Inflammatory macrophage (primary cell): ENCODE measurements around the gene KLHL30.

Experiments
- DNase-seq, 2 donors: peaks; one replicate each; pipeline ENCODE4 v3.0.0-alpha.2; 2020 to 2022

KLHL30 gene

DNA sequence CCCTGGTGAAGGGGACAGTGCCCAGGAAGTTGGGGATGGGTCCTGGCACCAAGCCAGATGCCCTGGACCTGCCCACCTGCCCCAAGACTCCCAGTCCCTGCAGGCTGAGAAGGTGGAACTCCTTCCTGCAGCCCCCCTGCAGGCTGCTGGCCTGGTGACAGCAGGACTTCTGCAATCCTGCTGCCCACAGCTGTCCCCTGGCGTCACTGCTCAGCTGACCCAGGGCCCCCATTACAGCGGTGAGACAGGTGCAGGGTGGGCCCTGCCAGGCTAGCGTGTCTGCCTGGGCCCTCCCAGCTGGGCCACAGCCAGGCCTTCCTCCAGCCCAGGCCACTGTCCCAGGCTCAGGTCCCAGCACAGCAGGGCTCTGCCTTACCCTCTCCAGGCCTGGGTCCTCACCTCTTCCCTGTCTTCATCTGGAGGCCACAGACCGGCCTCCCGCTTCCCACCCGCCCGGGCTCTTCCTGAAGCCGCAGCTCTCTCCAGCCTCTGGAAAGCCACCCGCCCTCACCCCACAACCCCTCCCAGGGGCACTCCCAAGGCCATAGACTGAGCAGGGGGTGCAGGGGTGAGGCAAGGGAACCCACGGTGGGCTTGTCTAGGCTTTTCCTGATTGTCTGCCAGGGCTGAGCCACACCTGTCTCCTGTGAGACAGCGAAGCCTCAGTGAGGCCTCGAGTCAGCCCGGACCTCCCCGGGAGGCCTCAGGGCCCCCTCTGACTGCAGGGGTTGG is 11.5 kb downstream of the KLHL30 start:
- DNase-seq: no peak

DNA sequence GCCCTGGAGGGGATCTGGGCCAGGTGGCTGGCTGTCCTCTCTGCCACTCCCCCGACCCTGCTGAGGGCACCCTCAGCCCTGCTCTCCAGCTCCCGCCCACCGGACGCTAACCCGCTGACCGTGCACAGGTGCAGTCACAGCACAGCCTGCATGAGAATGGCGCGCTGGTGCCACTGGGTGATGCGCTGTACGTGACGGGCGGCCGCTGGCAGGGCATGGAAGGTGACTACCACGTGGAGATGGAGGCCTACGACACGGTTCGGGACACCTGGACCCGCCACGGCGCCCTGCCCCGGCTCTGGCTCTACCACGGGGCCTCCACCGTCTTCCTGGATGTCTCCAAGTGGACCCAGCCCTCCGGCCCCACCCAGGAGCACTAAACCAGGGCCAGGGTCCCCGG is 12.2 kb downstream of the KLHL30 start:
- DNase-seq: no peak

DNA sequence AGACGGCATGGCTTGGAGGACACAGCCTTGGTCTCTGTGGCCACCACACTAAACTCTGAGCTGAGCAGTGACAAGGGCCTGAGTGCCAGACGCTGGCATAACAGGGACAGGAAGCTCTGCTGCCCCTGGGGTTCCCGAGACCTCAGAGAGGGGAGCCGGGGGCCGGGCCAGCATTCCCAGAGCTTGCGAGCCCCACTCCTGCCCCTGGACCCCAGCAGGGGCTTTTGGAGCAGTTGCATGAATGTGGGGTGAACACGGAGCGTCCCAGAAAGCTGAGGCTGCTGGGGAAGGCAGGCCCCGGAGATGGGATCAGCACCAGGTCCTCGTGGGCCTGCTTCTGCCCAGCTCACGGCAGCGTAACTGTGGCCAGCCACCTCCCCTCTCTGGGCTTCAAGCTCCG is 12.7 kb downstream of the KLHL30 start:
- DNase-seq: no peak

- DNase-seq: no peak
These were observed 13.3 kb downstream of the KLHL30 start for GRCh38 chr2:238151628-238152235.

DNA sequence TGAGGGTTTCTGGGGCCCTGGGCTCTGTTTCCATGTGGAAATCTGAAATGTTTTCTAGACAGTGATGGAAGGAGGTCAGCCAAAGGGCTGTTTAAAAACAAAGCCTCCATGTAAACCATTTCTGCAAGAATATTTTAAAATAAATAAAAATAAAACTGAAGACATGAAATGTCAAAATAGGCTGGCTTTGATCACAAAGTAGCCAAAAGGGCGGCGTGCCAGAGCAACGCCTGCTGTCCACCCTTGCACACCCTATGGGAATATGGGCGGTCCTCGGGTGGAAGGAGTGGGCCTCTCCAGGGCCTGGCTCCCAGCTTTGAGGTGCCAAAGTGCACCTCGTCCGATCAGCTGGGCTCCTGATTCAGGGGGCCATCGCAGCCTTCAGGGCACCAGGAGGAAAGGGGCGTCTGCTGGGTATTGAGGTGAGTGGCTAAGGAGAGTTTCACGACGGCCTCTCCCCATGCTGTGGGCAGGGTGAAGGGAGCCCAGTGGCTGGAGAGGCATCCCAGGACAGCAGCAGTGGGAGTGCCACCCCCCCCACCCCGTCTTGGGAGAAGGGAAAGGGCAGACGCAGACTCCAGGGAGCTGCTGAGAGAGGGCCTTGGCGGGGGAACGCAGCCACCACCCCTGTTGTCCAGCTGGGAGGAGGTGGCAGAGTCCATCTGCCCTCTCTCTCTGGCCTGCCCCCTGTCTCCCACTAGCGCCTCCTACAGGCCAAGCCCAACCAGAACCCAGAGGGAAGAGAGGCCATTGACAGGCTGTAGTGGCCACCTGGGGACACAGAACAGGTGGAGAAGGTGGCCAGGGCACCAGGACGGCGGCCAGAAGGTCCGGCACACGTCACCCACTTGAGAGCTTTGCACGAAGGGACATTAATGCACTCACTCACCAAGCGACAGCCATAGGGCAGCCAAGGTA is 14.6 kb downstream of the KLHL30 start:
- no peak for DNase-seq

DNA sequence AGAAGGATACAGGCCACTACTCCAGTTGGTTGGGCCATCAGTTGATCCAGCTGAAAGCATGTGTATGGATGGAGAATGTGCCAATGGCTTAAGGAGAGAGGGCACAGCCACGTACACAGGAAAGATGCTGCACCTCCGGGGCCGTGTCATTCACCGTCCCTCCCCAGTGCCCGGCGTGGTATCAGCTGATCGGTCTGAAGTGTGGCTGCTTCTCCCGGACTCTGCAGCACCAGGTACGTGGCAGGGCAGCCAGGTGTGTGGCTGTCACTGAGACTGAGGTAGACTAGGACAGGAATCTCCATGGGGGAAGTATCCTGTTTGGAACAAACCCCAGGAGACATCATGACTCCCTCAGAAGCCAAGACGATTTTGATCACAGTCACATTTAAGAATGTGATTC is 16.1 kb downstream of the KLHL30 start:
- DNase-seq: no peak

GRCh38 chr2:238155051-238155760 is 16.7 kb downstream of the KLHL30 start:
- DNase-seq: no peak

DNA sequence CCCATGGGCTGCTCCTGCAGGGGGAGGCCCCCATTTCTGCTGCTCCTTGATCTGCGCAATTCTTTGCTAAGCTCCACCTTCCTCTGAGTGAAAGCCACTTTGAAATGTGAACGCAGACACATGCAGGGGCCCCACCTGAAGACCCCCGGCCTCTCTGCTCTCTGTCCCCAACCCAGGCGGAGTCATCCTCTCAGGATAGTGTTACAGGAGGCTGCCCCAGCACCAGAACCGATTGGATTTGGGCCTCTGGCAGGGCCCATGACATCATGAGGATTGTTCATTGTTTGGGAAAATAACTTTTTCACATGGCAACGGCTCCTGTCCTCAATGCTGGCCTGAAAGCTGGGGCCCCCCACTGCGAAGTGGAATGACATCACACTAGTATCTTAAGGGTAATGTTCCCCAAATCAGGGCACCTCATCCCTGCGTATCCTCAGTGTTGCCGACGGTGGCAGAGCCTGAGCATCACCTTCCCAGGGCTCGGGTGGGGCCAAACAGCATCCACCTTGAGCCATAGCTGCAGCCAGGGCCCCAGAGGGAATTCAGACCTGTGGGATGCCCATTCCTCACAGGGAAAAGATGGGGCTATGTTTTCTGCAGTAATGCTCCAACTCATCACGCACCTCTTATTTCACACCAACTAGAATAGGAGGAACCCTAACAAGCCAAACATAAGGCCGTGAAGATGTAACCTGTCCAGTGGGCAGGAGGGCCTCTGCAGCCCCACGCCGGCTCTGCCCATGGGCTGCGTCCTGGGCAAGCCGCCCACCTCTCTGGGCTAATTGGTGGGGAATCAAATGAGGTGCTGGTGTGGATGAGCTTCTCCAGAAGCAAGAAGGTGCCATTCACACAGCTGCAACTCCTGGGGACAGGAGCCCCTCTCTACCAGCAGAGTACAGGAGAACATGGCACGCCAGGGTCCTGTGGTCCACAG is 17.6 kb downstream of the KLHL30 start:
- DNase-seq: no peak

- DNase-seq: no peak
These were observed 19.1 kb downstream of the KLHL30 start for GRCh38 chr2:238157506-238158017.

DNA sequence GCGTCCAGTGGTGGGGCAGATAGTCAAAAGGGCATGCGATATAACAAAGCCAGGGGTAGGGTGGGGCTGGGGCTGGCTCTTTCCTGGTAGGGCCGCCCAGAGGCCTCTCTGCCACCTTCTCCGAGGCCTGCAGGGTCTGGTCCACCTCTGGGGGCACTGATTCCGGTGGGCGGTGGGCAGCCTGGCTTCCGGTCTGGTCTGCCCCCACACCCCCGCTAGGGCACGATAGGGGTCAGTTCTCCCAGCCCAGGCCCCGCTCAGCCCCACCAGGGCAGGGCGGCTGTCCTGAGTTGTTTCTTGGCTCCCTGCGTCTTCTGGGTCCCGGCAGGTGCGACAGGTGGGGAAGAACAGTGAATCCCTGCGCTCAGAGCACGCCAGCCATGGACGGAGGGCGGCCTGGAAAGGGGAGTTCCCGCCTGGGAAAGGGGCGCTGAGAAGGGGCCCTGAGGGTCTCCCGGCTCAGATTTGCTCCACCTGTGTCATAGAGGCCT is 19.6 kb downstream of the KLHL30 start:
- no peak for DNase-seq

- peak; percentile 22 to 30 for DNase-seq
These were observed 20.1 kb downstream of the KLHL30 start, which contains the start of gene ERFE for GRCh38 chr2:238158509-238159070. Gene ERFE (plus strand): TSS chr2:238158970. CDS start chr2:238159008, 38 bp downstream.

DNA sequence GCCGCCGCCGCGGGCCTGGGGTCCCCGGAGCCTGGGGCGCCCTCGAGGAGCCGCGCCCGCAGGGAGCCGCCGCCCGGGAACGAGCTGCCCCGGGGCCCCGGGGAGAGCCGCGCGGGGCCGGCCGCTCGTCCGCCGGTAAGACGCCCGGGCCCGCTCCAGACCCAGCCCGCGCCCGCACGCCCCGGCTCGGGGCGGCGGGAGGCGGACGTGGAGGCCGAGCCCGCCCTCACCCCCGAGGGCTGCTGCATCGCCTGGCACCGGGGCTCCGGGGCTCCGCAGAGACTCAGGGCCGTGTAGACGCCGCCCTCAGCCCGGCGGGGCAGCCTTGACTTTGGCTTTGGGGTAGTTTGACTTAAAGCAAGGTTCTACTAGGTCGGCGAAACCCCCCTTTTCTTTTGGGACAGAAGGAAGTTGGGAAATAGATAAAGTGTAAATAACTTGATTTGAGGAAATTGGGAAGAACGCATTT is 20.6 kb downstream of the KLHL30 start:
- peak in 1 of 2 donors; percentile 14 for DNase-seq

GRCh38 chr2:238159661-238160205 is 21.3 kb downstream of the KLHL30 start:
- DNase-seq: no peak

- no peak for DNase-seq
These were observed 22.0 kb downstream of the KLHL30 start for GRCh38 chr2:238160206-238161129.

- DNase-seq: no peak
These were observed 23.0 kb downstream of the KLHL30 start for GRCh38 chr2:238161291-238162051.

DNA sequence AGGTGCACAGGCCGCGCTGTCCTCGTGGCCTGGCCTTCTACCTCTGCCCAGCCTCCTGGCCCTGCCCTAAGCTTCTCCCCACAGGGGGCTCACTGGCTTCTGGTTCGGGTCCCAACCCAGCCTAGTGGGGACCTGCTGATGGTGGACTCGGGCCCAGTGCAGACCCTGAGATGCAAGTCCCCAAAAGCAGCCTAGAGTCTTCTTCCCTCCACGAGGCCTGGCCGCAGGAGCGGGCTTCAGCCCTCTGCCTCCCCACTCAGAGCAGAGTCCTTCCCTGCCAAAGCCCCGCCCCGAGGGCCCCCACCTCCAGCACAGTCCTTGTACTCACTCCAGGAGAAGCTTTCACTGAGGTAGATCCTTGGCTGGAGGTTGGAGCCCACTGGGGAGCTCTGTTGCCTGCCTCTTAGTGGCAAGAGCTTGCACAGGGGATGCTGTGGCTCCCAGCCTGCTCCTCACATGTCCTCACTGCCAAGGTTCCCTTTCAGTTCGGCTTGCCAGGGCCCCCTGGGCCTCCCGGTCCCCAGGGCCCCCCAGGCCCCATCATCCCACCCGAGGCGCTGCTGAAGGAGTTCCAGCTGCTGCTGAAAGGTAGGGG is 23.9 kb downstream of the KLHL30 start:
- no peak for DNase-seq

DNA sequence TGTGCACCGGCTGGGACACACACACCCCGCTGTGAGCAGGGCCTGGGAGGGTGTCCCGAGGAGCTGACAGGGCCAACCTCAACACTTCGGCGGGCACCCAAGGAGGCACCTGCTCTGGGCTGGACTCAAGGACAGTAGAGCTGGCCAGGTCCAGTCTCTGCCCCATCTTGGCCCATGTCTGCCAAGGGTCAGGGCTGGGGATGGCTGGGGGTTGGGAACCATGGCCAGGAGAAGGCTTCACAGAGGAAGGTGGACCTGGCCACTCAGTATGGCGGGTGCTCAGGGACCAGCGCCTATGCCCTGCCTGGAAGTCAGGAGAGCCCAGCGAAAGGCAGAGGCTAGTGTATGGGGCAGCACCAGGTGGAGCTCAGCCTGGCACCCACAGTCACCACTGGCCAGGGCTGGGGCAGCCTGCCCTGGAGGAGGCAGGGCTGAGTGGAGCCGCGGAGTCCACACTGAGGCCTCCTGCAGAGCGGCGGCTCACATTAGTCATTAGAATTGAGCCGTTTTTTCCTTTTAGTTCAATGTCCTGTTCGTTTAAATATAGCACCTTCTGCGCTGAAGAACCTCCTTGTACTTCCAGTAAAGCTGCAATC is 24.5 kb downstream of the KLHL30 start:
- no peak for DNase-seq
